ENCODE measurements around the gene ATP8A2. TPM values are rescaled to one million over a fixed set of nuclear protein-coding genes. Genes with fewer than 3 reads are reported as not detected.

ATP8A2 gene
- total and polyA plus RNA-seq, 2 of the 4 experiments (the other 2 are of a cell fraction): 0.02 to 0.18 TPM

GRCh38 chr13:25659091-25659795 is 287.5 kb downstream of the ATP8A2 start:
- Histone ChIP-seq H2BK120ac (ENCODE audit: low read depth, low read length) (no peak overlapping the region), H2AFZ (replicated peaks; ENCODE audit: low read length, poor library complexity) (no peak overlapping the region), H3K4me2 (ENCODE audit: low read depth, low read length) (no peak overlapping the region), H2AK5ac (ENCODE audit: low read depth, low read length) (no peak overlapping the region), H2BK15ac (ENCODE audit: low read depth, low read length) (no peak overlapping the region), H4K5ac (ENCODE audit: low read depth, low read length) (no peak overlapping the region), H4K8ac (ENCODE audit: low read depth in 2 of 2, low read length in 2 of 2) (no peak overlapping the region), H3K14ac (replicated peaks; ENCODE audit: low read depth, low read length) (no peak overlapping the region), H2BK20ac (ENCODE audit: low read depth, low read length) (no peak overlapping the region), H3K9ac (ENCODE audit: low read depth, low read length) (no peak overlapping the region), H3K27ac (ENCODE audit: insufficient read depth, low read length) (no peak overlapping the region), H3K18ac (ENCODE audit: low read depth, low read length) (no peak overlapping the region), H4K20me1 (ENCODE audit: insufficient read depth, low read length) (no peaks in the 10 kb centered on the region), H4K91ac (ENCODE audit: insufficient read depth, low read depth, low read length) (no peak overlapping the region), H3K56ac (ENCODE audit: extremely low read depth, insufficient read depth, low read length) (no peak overlapping the region), H3K4me1 (ENCODE audit: control insufficient read depth, insufficient read depth, low read length) (no peaks in the 10 kb centered on the region), H3K9me3 (ENCODE audit: control insufficient read depth, insufficient read depth, low read length) (no peaks in the 10 kb centered on the region), H2AK9ac (replicated peaks; ENCODE audit: low read depth, low read length, poor library complexity) (no peak overlapping the region), H3K27me3 (ENCODE audit: control insufficient read depth, insufficient read depth, low read length) (no peaks in the 10 kb centered on the region), H2BK5ac (ENCODE audit: low read depth, low read length, poor library complexity, severe bottlenecking) (no peak overlapping the region), H3K4ac (ENCODE audit: low read depth, low read length) (no peak overlapping the region), H3K23ac (ENCODE audit: low read depth, low read length) (no peak overlapping the region), H3K4me3 (ENCODE audit: insufficient read depth, low read depth, low read length) (no peak overlapping the region), H3K36me3 (ENCODE audit: control insufficient read depth, insufficient read depth, low read length) (no peaks in the 10 kb centered on the region), H3K9me1 (ENCODE audit: insufficient read depth, low read length) (no peaks in the 10 kb centered on the region), H3K79me1 (ENCODE audit: low read depth in 1 of 2, low read length in 2 of 2) (no peaks in the 10 kb centered on the region)
- BruUV-seq (replicated peaks): no TSS peak
- dilution Hi-C loops (cut with HindIII; ENCODE audit: low sequenced_read_pairs, unreplicated experiment) (no loop called here), intact Hi-C loops (cut with micrococcal nuclease) (no loop called here), in situ Hi-C loops (cut with MboI; ENCODE audit: low sequenced_read_pairs) (no loop called here)
- ChIA-PET CTCF (no interaction called here), POLR2A (ENCODE audit: unreplicated experiment) (no interaction called here)
- ATAC-seq (ENCODE audit: low read depth): no peak
- no CpG with 5 or more reads among the region's 14 CpGs for WGBS, 2 experiments (ENCODE audit: extremely low coverage in 2 of 2, insufficient read length in 1 of 2)
- TF ChIP-seq, protein P1, sequence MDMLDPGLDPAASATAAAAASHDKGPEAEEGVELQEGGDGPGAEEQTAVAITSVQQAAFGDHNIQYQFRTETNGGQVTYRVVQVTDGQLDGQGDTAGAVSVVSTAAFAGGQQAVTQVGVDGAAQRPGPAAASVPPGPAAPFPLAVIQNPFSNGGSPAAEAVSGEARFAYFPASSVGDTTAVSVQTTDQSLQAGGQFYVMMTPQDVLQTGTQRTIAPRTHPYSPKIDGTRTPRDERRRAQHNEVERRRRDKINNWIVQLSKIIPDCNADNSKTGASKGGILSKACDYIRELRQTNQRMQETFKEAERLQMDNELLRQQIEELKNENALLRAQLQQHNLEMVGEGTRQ (IDR thresholded peaks at IDR 0.05; ENCODE audit: low read depth, low read length): no peak
- TF ChIP-seq RCOR1 (IDR thresholded peaks at IDR 0.05; ENCODE audit: insufficient replicate concordance, low read length) (no peak), MXI1 (IDR thresholded peaks at IDR 0.05; ENCODE audit: borderline replicate concordance, low read depth, low read length) (no peak), CTCF (conservative IDR thresholded peaks at IDR 0.05; ENCODE audit: low read depth, low read length) (no peak), MAFK (IDR thresholded peaks at IDR 0.05; ENCODE audit: low read depth, low read length) (no peak), NFE2L2 (IDR thresholded peaks at IDR 0.05; ENCODE audit: low read depth, low read length) (no peak), FOS (IDR thresholded peaks at IDR 0.05; ENCODE audit: low read depth, low read length) (no peak), RFX5 (IDR thresholded peaks at IDR 0.05; ENCODE audit: low read depth, low read length) (no peak), POLR2A (IDR thresholded peaks at IDR 0.05; ENCODE audit: low read depth, low read length) (no peak), SMC3 (IDR thresholded peaks at IDR 0.05; ENCODE audit: low read depth, low read length) (no peak), CHD1 (IDR thresholded peaks at IDR 0.05; ENCODE audit: low read depth, low read length) (no peak), RAD21 (IDR thresholded peaks at IDR 0.05; ENCODE audit: low read length) (no peak), BHLHE40 (IDR thresholded peaks at IDR 0.05; ENCODE audit: low read depth, low read length) (no peak), CEBPB (IDR thresholded peaks at IDR 0.05; ENCODE audit: low read depth, low read length) (no peak), MAZ (IDR thresholded peaks at IDR 0.05; ENCODE audit: borderline replicate concordance, low read depth, low read length) (no peak)
- TF ChIP-seq, protein P2, sequence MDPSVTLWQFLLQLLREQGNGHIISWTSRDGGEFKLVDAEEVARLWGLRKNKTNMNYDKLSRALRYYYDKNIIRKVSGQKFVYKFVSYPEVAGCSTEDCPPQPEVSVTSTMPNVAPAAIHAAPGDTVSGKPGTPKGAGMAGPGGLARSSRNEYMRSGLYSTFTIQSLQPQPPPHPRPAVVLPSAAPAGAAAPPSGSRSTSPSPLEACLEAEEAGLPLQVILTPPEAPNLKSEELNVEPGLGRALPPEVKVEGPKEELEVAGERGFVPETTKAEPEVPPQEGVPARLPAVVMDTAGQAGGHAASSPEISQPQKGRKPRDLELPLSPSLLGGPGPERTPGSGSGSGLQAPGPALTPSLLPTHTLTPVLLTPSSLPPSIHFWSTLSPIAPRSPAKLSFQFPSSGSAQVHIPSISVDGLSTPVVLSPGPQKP (IDR thresholded peaks at IDR 0.05; ENCODE audit: borderline replicate concordance, low read depth, low read length): no peak
- DNase-seq: no peak
